Type B pancreatic cell (in vitro differentiated cells): ENCODE results near the gene SCG5. TPM values are rescaled to one million over a fixed set of nuclear protein-coding genes. Genes with fewer than 3 reads are reported as not detected.

ENCODE experiments used
- DNase-seq: peaks from one replicate; pipeline ENCODE4 v3.0.0; 2021; ENCODE audit warnings: mixed read lengths; ENCODE audit not compliant: unreplicated experiment; ENCODE audit errors: extremely low spot score
- H3K27ac Mint-ChIP-seq: 2 replicates; pipeline ENCODE4 v1.8.0; 2021; ENCODE audit warnings: mild to moderate bottlenecking, mixed read lengths
- H3K27me3 Mint-ChIP-seq: 2 replicates; pipeline ENCODE4 v1.8.0; 2021; ENCODE audit warnings: mixed read lengths
- H3K36me3 Mint-ChIP-seq: 2 replicates; pipeline ENCODE4 v1.8.0; 2021; ENCODE audit warnings: mixed read lengths
- H3K4me1 Mint-ChIP-seq: one replicate; pipeline ENCODE4 v1.8.0; 2021; ENCODE audit warnings: mixed read lengths; ENCODE audit not compliant: unreplicated experiment
- H3K4me3 Mint-ChIP-seq: 2 replicates; pipeline ENCODE4 v1.8.0; 2021; ENCODE audit warnings: mild to moderate bottlenecking, mixed read lengths
- H3K9me3 Mint-ChIP-seq: 2 replicates; pipeline ENCODE4 v1.8.0; 2021; ENCODE audit warnings: mixed read lengths
- total RNA-seq: library from RNA; stranded (reverse); gene quantifications from 2 replicates; pipeline ENCODE4 v1.2.1, GENCODE V29; 2021; ENCODE audit warnings: low replicate concordance
- TF ChIP-seq, protein P1 (sequence below): fragments of 200-600 bp; sonication (generic); conservative IDR thresholded peaks from 2 replicates; pipeline ENCODE4 v1.5.0; 2021; ENCODE audit warnings: antibody characterized with exemption, mild to moderate bottlenecking

SCG5 gene
- total RNA-seq, 1 donor from 2014 or later: 93.1 TPM

DNA sequence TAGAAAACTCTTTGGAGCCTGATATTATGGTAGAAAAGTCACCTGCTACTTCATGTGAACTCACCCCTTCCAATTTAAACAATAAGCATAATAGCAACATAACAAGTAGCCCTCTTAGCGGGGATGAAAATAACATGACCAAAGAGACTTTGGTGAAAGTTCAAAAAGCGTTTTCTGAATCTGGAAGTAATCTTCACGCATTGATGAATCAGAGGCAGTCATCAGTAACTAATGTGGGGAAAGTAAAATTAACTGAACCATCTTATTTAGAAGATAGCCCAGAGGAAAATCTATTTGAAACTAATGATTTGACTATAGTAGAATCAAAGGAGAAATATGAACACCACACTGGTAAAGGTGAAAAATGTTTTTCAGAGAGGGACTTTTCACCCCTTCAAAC is 5.1 kb upstream of the SCG5 start:
- Mint-ChIP-seq H3K4me1 (peaks cover 4% of the 10 kb centered on the region), H3K9me3 (no peaks in the 10 kb centered on the region)
- no peak for DNase-seq

DNA sequence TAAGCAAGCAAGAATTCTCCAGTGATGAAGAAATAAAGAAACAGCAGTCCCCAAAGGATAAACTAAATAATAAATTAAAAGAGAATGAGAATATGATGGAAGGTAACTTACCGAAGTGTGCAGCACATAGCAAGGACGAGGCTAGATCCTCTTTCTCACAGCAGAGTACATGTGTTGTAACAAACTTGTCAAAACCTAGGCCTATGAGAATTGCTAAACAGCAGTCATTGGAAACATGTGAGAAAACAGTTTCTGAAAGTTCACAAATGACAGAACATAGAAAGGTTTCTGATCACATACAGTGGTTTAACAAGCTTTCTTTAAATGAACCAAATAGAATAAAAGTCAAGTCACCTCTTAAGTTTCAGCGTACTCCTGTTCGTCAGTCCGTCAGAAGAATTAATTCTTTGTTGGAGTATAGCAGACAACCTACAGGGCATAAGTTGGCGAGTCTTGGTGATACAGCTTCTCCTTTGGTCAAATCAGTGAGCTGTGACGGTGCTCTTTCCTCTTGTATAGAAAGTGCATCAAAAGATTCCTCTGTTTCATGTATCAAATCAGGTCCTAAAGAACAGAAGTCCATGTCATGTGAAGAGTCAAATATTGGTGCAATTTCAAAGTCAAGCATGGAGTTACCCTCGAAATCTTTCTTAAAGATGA is 4.5 kb upstream of the SCG5 start:
- no peak for DNase-seq
- Mint-ChIP-seq H3K36me3 (peaks cover 16% of the 10 kb centered on the region), H3K9me3 (no peaks in the 10 kb centered on the region), H3K27ac (no peak overlapping the region), H3K4me3 (no peak overlapping the region), H3K4me1 (peaks cover 10% of the 10 kb centered on the region), H3K27me3 (peaks cover 9% of the 10 kb centered on the region)
- TF ChIP-seq, protein P1, sequence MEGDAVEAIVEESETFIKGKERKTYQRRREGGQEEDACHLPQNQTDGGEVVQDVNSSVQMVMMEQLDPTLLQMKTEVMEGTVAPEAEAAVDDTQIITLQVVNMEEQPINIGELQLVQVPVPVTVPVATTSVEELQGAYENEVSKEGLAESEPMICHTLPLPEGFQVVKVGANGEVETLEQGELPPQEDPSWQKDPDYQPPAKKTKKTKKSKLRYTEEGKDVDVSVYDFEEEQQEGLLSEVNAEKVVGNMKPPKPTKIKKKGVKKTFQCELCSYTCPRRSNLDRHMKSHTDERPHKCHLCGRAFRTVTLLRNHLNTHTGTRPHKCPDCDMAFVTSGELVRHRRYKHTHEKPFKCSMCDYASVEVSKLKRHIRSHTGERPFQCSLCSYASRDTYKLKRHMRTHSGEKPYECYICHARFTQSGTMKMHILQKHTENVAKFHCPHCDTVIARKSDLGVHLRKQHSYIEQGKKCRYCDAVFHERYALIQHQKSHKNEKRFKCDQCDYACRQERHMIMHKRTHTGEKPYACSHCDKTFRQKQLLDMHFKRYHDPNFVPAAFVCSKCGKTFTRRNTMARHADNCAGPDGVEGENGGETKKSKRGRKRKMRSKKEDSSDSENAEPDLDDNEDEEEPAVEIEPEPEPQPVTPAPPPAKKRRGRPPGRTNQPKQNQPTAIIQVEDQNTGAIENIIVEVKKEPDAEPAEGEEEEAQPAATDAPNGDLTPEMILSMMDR: no peak

More for the DNA sequence above, 5.1 kb upstream of the SCG5 start:
- TF ChIP-seq, protein P1: no peak
- Mint-ChIP-seq H3K36me3 (peaks cover 16% of the 10 kb centered on the region), H3K27ac (no peak overlapping the region), H3K4me3 (no peak overlapping the region), H3K27me3 (peaks cover 3% of the 10 kb centered on the region)

- TF ChIP-seq, protein P1: no peak
- Mint-ChIP-seq H3K27me3 (peaks cover 9% of the 10 kb centered on the region), H3K9me3 (no peaks in the 10 kb centered on the region), H3K36me3 (peaks cover 16% of the 10 kb centered on the region), H3K4me1 (peaks cover 12% of the 10 kb centered on the region), H3K27ac (no peak overlapping the region), H3K4me3 (no peak overlapping the region)
- DNase-seq: no peak
Observed at GRCh38 chr15:32637704-32638103, 3.8 kb upstream of the SCG5 start.

DNA sequence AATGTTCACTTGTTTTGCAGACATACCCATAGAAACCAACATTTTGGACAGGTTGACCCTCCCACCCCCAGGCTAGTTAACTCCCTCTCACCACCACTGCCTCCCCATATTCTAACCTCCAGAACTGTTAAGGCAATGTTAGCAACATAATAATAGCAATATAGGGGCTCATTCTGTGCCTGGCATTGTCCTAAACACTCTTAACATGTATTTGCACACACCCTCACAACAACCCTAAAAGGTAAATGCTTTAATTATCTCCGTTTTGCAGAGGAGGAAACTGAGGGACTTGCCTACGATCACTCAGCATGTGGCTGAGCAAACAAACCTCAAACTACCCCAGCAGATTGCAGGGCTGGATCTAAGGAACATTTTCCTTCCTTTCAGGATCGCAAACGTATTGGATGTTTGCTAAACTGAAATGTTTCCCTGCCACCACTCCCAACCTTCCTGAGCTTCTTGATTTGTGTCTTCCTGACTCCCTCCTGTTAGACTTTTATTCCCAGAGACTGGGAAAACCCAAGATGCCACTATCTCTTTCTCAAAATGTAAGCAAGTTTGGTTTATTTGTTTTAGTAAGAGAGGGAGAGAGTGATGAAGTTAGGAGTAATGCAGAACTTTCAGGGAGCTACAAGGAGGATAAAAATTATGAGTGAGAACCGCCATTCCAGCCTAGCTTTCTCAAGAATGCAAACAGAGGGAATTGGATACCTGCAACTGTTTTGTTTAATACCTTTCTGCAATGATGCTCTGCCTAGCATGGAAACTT is 1.3 kb downstream of the SCG5 start:
- Mint-ChIP-seq H3K9me3 (no peaks in the 10 kb centered on the region), H3K4me1 (peaks cover 34% of the 10 kb centered on the region), H3K4me3 (peak overlapping the region; percentile 46), H3K27me3 (peaks cover 9% of the 10 kb centered on the region), H3K27ac (no peak overlapping the region), H3K36me3 (peaks cover 4% of the 10 kb centered on the region)
- TF ChIP-seq, protein P1: no peak
- no peak for DNase-seq

- DNase-seq: no peak
- Mint-ChIP-seq H3K36me3 (peaks cover 4% of the 10 kb centered on the region), H3K4me3 (no peak overlapping the region)
Observed at GRCh38 chr15:32643907-32644445, 2.5 kb downstream of the SCG5 start.

More at GRCh38 chr15:32643907-32644445, 2.5 kb downstream of the SCG5 start:
- TF ChIP-seq, protein P1: no peak
- Mint-ChIP-seq H3K4me1 (peaks cover 34% of the 10 kb centered on the region), H3K27me3 (peaks cover 9% of the 10 kb centered on the region), H3K27ac (no peak overlapping the region), H3K9me3 (no peaks in the 10 kb centered on the region)
